GM11168 (cell line): ENCODE results near the gene PFKFB2.

Source experiments
- in situ Hi-C: fragments of 300-500 bp; cut with MboI; formaldehyde crosslinking; loops from one replicate; pipeline ENCODE4 v1.12.0; 2022; ENCODE audit warnings: low sequenced_read_pairs; ENCODE audit not compliant: unreplicated experiment

The PFKFB2 gene

DNA sequence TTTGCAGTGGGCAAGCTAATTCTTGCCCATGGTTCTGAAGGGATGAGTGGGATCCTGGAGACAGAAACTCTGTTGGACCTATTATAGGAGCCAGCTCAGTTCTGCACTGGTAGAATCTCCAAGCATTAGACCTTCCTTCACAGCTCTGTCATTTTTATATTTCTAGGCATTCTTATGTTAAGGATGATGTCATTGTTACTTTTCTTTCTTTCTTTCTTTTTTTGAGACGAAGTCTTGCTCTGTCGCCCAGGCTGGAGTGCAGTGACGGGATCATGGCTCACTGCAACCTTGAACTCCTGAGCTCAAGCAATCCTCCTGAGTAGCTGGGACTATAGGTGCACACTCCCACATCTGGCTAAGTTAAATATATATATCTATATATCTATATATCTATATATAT lies 7.5 kb downstream of the PFKFB2 start:
- in situ Hi-C loops = no loop called here

- in situ Hi-C loops = no loop called here
Measured at GRCh38 chr1:207062058-207062457, 9.0 kb downstream of the PFKFB2 start.

DNA sequence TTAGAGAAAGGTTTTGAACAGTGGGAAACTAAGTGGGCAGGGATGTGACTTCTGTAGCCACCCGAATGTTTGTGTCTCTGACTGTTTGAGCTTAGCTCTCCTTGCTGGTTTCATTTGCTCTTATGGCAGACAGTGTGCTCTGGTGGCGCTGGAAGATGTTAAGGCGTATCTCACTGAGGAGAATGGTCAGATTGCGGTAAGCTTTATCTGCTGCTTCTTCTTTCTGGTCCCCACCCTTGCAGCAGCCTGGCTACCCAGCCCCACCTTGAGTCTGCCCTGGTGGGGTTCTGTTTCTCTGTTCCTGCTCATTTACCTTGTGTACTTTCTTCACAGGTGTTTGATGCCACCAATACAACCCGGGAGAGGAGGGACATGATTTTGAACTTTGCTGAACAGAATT lies 9.9 kb downstream of the PFKFB2 start:
- in situ Hi-C loops = no loop called here

DNA sequence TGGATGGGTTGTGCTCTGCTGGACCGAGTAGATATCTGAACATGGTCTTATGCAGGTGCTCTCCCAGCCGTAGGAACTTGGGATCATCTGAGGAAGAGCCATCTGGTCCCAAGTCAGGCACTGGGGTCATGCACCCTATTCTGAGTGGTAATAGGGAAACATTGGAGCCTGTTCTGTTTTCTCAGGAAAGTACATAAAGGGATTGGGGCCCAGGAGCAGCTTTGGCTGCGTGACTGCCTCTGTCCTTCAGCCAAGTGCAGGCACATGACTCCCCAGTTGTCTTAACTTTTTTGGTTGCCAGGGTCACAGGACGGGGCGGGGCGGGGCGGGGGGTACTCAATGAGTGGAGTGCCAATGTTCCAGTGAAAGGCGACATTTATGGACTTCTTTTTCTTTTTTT lies 11.5 kb downstream of the PFKFB2 start:
- in situ Hi-C loops = no loop called here

DNA sequence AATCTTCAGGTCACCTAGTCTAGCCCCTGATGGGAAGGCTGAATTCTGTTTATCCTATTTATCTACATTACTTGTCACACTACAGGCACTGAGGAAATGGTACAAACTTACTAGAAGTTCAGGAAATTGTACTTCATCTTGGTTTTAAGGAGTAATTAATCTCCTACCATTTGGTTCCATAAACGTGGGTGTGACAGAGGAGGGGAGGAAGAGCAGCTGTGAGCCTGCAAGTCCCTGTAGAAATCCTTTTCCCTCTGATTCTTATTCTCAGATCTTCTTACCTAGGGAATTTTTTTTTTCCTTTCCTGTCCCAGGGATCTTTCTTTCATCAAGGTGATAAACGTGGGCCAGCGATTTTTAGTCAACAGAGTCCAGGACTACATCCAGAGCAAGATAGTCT lies 14.1 kb downstream of the PFKFB2 start:
- in situ Hi-C loops = no loop called here

DNA sequence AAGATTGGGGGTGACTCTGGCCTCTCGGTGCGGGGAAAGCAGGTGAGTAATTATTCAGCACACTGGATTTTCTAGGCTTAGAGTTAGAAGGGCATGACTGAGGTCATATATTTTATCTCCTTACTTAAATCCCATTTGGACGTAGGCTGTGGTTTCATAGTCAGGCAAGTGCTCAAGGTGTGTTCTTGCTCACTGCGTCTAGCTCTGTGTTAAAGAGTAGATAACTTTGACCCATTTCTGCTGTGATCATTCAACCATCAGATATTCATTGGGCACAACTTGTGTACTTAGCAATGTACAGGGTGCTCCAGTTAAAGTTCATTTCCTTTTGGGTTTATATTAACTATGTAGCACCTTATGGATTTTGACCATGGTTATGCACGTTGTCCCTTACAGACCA lies 14.6 kb downstream of the PFKFB2 start:
- in situ Hi-C loops = no loop called here

GRCh38 chr1:207069061-207069460 lies 16.0 kb downstream of the PFKFB2 start:
- in situ Hi-C loops = no loop called here

GRCh38 chr1:207069858-207070506 lies 16.9 kb downstream of the PFKFB2 start:
- in situ Hi-C loops = no loop called here

- in situ Hi-C loops = no loop called here
Measured at GRCh38 chr1:207070811-207071210, 17.7 kb downstream of the PFKFB2 start.

- in situ Hi-C loops = no loop called here
Measured at GRCh38 chr1:207071426-207071825, 18.4 kb downstream of the PFKFB2 start.

DNA sequence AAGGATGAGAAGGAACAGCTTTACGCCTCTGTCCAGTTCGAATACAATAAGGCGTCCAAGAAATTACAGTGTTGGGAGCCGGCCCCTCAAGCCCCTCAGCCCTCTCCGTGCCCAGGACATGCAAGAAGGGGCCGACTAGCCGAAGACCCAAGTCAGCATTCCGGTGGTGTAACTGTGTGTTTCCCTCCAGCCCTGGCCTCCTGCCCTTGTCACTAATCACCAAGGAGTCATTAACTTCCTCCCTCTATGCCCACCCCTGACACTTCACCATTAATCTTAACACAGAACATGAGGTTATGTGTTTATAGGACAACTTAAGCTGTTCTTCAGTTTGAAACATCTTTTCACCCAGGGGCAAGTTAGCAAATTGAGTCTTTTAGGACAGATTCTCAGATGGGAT lies 19.2 kb downstream of the PFKFB2 start:
- in situ Hi-C loops = no loop called here

DNA sequence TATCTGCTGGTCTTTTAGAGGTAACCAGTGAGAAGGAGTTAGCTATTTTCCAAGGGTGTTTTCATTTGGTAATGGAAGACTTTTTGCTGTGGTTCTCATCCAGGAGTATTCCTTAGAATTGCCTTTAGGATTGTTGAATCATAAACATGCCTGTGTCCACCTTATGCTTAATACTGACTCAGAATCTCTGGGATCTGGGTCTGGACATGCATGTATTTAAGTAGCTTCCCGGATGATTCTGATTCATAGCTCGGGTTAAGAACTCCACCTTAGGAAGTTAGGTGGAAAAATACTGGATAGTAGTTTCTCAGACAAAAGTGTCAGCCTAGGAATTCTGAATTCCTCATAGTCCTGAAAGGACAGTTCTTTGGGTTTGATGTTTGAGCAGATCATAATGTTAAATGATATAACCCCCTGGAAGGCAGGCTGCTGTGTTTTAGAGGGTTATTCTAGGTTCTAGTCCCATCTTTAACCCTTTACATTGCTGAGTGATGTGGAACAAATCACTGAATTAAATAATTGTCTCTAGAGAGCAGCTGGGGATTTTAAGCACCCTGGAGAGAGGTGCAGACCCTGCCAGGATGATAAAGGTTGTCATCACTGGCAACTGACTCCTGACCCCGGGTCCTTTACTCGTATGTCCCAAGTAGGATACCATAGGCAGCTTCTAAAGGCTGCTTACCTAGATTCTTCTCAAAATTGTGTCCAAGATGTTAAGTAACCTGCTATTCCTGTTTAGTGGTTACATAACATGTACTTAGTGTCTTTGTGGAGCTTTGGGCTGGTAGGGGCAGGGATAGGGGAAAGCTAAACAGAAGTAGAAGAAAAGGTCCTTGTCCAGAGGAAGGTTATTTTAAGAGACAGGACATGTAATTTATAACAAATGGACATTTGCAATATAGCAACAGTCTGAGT lies 21.1 kb downstream of the PFKFB2 start:
- in situ Hi-C loops = no loop called here

GRCh38 chr1:207076181-207076955 lies 23.3 kb downstream of the PFKFB2 start:
- in situ Hi-C loops = no loop called here

DNA sequence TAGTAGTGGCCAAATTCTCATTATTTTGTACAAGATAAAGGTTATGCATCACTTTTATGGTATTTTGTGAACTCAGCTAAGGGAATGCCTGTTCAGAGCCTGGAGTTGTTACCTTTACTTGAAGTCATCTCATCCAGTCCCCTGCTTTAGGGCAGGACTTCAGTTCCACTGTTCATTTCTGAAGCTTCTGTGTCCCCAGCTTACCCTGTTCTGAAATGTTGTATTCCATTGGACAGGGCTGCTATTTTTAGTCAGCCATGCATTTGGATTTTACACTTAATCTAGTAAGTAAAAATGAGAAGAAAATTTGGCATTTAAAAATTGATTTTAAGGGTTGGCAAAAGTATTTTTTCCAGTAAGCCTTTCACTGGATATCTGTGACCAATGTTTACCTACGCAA lies 23.9 kb downstream of the PFKFB2 start:
- in situ Hi-C loops = no loop called here

DNA sequence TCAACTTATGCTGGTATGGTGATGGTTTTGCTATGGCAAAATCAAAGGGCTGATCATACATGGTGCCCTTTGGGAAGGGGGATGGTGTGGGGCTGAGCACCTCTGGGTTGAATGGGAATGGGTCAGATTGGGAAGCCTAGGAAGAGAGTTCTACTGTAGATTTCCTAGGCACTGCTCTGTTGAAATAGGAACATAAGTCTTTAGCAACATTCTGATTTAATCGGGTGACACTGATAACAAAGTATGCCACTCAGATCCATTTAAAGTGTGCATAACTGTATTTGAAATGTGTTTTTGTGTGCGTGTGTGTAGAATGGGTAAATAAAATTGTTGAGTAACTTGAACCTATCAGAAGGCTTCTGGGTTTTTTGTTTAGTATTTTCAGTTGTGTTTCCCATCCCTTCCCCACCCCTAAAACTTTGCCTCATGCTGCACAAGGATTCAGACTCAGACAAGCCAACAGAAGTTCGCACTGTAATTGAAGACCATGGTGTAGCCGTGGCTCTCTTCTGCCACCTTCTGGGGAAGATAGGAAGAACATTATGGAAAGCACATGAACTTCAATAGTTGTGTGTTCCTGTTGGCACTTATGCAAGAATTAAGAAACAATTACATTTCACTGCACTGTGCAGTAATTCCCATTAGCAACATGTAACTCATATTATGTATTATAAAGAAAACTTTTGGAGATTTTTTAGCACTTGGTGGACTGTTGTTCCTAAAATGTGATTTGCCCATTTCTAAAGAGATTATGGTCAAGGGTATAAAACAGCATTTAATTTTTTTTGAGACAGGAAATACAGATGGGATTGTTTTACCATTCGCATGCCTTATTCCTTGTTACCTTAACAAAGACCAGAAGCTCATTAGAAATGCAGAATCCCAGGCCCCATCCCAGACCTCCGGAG lies 24.6 kb downstream of the PFKFB2 start:
- in situ Hi-C loops = no loop called here

DNA sequence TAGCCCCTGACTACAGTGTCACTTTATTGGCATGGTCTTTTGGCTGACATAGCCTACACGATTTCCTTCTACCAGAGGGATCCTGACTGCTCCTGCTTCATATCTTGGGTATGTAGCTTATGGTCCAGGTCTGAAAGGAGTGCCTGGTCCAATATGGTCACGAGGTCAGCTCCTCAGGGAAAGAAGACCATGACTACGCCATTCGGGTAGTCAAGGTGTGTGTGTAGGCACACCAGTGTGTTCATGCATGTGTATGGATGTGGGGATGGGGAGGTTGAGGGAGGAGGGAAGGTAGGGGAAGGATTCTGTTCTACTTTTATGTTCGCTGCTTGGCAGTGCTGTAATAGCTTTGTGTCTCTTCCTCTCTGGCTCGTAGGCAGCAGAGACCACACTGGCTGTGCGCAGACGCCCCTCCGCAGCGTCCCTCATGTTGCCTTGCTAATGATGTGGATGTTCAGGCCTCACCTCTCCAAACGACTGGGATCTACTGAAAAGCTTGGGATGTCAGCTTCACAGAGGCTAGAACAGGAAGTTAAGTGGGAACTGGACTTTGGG lies 25.6 kb downstream of the PFKFB2 start:
- in situ Hi-C loops = no loop called here

DNA sequence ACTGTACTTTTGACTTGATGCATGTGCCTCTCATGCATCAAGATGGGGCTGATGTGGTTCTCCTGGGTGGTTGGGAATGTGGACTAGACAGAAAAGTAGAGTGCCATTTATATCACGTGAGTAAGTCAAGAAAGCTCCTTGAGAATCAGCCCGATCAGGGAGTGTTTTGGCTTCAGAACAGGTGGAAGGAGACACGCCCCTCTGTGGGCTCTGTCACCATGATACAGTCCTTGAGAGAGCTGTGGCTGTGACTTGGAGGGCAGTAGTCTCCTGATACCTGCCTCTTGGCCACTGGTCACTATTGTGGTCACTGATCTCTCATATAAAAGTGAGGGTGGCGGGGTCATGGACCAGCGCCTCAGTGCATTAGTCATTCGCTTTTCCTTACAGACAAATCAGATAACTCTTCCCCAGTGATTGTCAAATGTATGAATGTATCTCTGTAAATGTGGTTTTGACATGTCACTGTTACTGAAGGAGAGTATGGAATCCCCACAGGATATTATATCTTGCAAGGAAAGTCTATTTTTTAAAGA lies 26.7 kb downstream of the PFKFB2 start:
- in situ Hi-C loops = no loop called here

- in situ Hi-C loops = no loop called here
Measured at GRCh38 chr1:207081088-207081487, 28.0 kb downstream of the PFKFB2 start.

DNA sequence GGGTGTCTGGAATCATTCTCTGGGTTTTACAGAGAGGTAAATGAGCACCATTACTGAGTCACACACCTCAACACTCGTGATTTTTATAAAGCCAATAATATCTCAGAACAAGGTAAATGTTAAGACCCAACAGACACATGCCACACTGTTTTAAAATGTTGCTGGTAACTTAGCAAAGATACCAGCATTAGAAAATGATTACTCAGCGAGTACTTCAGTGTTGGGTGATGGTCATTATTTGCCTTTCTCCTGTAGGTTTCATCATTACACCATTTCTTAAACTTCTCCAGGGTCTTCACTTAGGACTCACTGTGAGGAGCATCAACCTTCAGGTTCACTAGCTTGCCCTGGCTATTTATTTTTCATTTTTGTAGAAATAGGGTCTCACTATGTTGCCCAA lies 28.7 kb downstream of the PFKFB2 start:
- in situ Hi-C loops = no loop called here
